Neural progenitor cell (in vitro differentiated cells): ENCODE results near the gene CHI3L2. TPM values are rescaled to one million over a fixed set of nuclear protein-coding genes. Genes with fewer than 3 reads are reported as not detected.

Experiments used
- DNase-seq: peaks from one replicate; pipeline ENCODE4 v3.0.0-alpha.2; 2016; ENCODE audit warnings: low spot score
- H2AFZ ChIP-seq: fragments of 200-600 bp; sonication (generic); replicated peaks from 2 replicates; pipeline ENCODE4 v1.6.1; 2016; ENCODE audit warnings: antibody characterized with exemption
- H3F3A ChIP-seq: fragments of 200-600 bp; sonication (generic); 2 replicates; pipeline ENCODE4 v1.6.1; 2016; ENCODE audit warnings: antibody characterized with exemption, low read depth
- H3K27ac ChIP-seq: fragments of 200-600 bp; sonication (generic); 2 replicates; pipeline ENCODE4 v1.5.1; 2016; ENCODE audit warnings: mild to moderate bottlenecking
- H3K27me3 ChIP-seq: fragments of 200-600 bp; sonication (generic); 2 replicates; pipeline ENCODE4 v1.6.1; 2016; ENCODE audit warnings: mild to moderate bottlenecking, moderate library complexity
- H3K36me3 ChIP-seq: fragments of 200-600 bp; sonication (generic); 2 replicates; pipeline ENCODE4 v1.5.1; 2016
- H3K4me1 ChIP-seq: fragments of 200-600 bp; sonication (generic); 2 replicates; pipeline ENCODE4 v1.6.1; 2016; ENCODE audit warnings: mixed run types
- H3K4me2 ChIP-seq: fragments of 200-600 bp; sonication (generic); 2 replicates; pipeline ENCODE4 v1.6.1; 2016
- H3K4me3 ChIP-seq: fragments of 200-600 bp; sonication (generic); 2 replicates; pipeline ENCODE4 v1.5.1; 2016
- H3K79me2 ChIP-seq: fragments of 200-600 bp; sonication (generic); 2 replicates; pipeline ENCODE4 v1.6.1; 2016; ENCODE audit warnings: low read depth
- H3K9ac ChIP-seq: fragments of 200-600 bp; sonication (generic); 2 replicates; pipeline ENCODE4 v1.6.1; 2016
- H3K9me3 ChIP-seq: fragments of 200-600 bp; sonication (generic); 2 replicates; pipeline ENCODE4 v1.5.1; 2016; ENCODE audit warnings: low read depth
- H4K20me1 ChIP-seq: fragments of 200-600 bp; sonication (generic); 2 replicates; pipeline ENCODE4 v1.6.1; 2016; ENCODE audit warnings: low read depth
- H3K27ac Mint-ChIP-seq: 3 replicates; pipeline ENCODE4 v1.8.0; 2021; ENCODE audit warnings: mixed read lengths
- H3K27me3 Mint-ChIP-seq: 2 replicates; pipeline ENCODE4 v1.8.0; 2022; ENCODE audit warnings: low read depth, mild to moderate bottlenecking, inconsistent platforms, moderate library complexity, mixed read lengths; ENCODE audit not compliant: insufficient read depth
- H3K36me3 Mint-ChIP-seq: 3 replicates; pipeline ENCODE4 v1.8.0; 2021; ENCODE audit warnings: mixed read lengths
- H3K4me1 Mint-ChIP-seq: 3 replicates; pipeline ENCODE4 v1.8.0; 2021; ENCODE audit warnings: mixed read lengths
- H3K4me3 Mint-ChIP-seq: 3 replicates; pipeline ENCODE4 v1.8.0; 2021; ENCODE audit warnings: mild to moderate bottlenecking, moderate library complexity, mixed read lengths
- H3K9me3 Mint-ChIP-seq: 3 replicates; pipeline ENCODE4 v1.8.0; 2020; ENCODE audit warnings: mixed read lengths
- EZH2 ChIP-seq: fragments of 200-600 bp; sonication (generic); IDR thresholded peaks from 2 replicates; pipeline ENCODE4 v1.6.1; 2017; ENCODE audit warnings: antibody characterized with exemption, mild to moderate bottlenecking, moderate library complexity
- EZH2phosphoT487 ChIP-seq: fragments of 200-600 bp; sonication (generic); IDR thresholded peaks from 2 replicates; pipeline ENCODE4 v1.6.1; 2017; ENCODE audit warnings: antibody characterized with exemption
- total RNA-seq: library from RNA; depleted of rRNA; stranded (reverse); fragments of >200 nt; gene quantifications from 2 replicates; pipeline ENCODE4 v1.2.3, GENCODE V29; 2015; ENCODE audit warnings: low replicate concordance
- TF ChIP-seq, protein P1 (sequence below): fragments of 200-600 bp; sonication (generic); IDR thresholded peaks from 2 replicates; pipeline ENCODE4 v1.5.1; 2017; ENCODE audit warnings: antibody characterized with exemption, mild to moderate bottlenecking

The CHI3L2 gene
- total RNA-seq, 1 donor from 2014 or later, result not detected

DNA sequence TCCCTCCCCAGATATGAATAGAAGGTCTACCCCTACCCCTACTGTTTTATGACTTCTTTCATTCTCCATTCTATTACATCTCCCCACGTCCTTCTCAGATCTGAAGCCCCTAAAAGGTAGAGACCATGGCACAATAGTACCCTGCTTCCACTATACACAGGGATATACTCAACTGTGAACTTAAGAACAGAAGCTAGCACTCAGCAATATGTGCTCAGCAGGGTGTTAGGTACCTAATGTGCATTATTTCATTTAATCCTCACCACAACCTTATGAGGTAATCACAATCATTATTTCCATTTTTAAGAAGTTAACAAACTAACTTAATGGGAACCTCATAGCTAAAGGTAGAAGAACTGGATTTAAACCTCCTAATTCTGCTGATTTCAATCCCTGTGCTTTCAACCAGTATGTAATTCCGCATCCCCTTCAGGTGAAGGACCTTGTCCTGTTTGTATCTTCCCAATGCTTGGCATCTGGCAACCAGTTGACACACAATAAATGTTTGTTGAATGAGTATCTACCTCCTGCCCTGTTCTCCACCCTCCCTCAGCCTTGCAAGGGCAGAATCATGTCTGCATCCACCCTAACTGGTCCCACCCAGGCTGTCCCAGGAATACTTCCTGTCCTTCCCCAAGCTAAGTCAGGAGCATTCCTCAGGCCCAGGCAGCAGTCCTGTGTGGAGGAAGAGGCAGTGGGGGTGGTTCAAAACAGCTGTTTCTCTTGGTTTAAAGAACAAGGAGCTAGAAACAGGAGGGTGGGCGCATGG lies 33.6 kb upstream of the CHI3L2 start:
- no peak overlapping the region for H3K27ac Mint-ChIP-seq
- Histone ChIP-seq H3K4me2 (no peak overlapping the region), H3K27me3 (no peaks in the 10 kb centered on the region), H4K20me1 (no peaks in the 10 kb centered on the region), H3K4me3 (no peak overlapping the region), H3K9ac (no peak overlapping the region), H3K9me3 (no peaks in the 10 kb centered on the region), H3F3A (no peaks in the 10 kb centered on the region), H3K36me3 (no peaks in the 10 kb centered on the region), H3K4me1 (no peaks in the 10 kb centered on the region), H3K27ac (no peak overlapping the region), H3K79me2 (no peaks in the 10 kb centered on the region), H2AFZ (no peak overlapping the region)
- H3K27me3 Mint-ChIP-seq, result peaks cover 7% of the 10 kb centered on the region
- no peak for DNase-seq
- TF ChIP-seq EZH2phosphoT487 (no peak), EZH2 (no peak)
- TF ChIP-seq, protein P1, sequence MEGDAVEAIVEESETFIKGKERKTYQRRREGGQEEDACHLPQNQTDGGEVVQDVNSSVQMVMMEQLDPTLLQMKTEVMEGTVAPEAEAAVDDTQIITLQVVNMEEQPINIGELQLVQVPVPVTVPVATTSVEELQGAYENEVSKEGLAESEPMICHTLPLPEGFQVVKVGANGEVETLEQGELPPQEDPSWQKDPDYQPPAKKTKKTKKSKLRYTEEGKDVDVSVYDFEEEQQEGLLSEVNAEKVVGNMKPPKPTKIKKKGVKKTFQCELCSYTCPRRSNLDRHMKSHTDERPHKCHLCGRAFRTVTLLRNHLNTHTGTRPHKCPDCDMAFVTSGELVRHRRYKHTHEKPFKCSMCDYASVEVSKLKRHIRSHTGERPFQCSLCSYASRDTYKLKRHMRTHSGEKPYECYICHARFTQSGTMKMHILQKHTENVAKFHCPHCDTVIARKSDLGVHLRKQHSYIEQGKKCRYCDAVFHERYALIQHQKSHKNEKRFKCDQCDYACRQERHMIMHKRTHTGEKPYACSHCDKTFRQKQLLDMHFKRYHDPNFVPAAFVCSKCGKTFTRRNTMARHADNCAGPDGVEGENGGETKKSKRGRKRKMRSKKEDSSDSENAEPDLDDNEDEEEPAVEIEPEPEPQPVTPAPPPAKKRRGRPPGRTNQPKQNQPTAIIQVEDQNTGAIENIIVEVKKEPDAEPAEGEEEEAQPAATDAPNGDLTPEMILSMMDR, result no peak
- no peaks in the 10 kb centered on the region for H3K9me3 Mint-ChIP-seq
- H3K36me3 Mint-ChIP-seq, result no peaks in the 10 kb centered on the region
- H3K4me3 Mint-ChIP-seq, result no peak overlapping the region
- H3K4me1 Mint-ChIP-seq, result peaks cover 2% of the 10 kb centered on the region

DNA sequence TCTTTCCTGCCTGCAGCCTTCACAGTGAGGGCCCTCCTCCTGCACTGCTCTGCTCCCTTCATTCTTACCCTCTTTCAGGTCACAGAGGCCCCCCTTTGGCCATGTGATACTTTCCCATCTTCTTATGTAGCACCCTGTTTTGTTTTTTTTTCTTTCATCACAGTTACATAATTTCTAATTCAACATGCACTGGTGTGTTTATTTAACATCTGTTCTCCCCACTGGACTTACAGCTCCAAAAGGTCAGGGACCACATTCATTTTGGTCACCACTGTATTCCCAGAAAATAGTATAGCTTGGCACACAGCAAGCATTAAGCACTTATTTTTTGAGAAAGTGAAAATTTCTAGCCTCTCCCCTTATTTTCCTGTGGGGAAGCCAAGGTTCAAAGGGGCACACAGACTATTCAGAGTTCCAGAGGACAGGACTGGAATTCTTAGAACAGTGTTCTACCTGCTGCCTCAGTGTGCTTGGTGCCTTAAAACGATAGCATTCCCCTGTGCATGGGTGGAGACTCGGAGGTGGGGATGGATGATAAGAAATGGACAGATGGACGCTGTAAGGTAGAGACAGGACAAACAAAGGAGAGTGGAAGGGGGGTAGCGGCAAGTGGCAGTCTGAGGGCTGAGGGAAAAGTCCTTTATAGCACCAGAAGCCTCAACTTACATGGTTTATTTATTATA lies 32.4 kb upstream of the CHI3L2 start:
- Histone ChIP-seq H3K27ac (no peak overlapping the region), H3K9me3 (no peaks in the 10 kb centered on the region), H3K36me3 (no peaks in the 10 kb centered on the region), H3K9ac (no peak overlapping the region), H3K4me2 (no peak overlapping the region), H3K4me1 (no peaks in the 10 kb centered on the region), H3F3A (no peaks in the 10 kb centered on the region), H4K20me1 (no peaks in the 10 kb centered on the region), H3K4me3 (no peak overlapping the region), H3K27me3 (no peaks in the 10 kb centered on the region), H3K79me2 (no peaks in the 10 kb centered on the region), H2AFZ (no peak overlapping the region)
- no peaks in the 10 kb centered on the region for H3K36me3 Mint-ChIP-seq
- no peak for TF ChIP-seq EZH2
- TF ChIP-seq, protein P1, result no peak
- TF ChIP-seq EZH2phosphoT487, result no peak
- no peak for DNase-seq
- peaks cover 2% of the 10 kb centered on the region for H3K4me1 Mint-ChIP-seq
- H3K27me3 Mint-ChIP-seq, result peaks cover 9% of the 10 kb centered on the region
- H3K27ac Mint-ChIP-seq, result no peak overlapping the region
- no peak overlapping the region for H3K4me3 Mint-ChIP-seq
- no peaks in the 10 kb centered on the region for H3K9me3 Mint-ChIP-seq

DNA sequence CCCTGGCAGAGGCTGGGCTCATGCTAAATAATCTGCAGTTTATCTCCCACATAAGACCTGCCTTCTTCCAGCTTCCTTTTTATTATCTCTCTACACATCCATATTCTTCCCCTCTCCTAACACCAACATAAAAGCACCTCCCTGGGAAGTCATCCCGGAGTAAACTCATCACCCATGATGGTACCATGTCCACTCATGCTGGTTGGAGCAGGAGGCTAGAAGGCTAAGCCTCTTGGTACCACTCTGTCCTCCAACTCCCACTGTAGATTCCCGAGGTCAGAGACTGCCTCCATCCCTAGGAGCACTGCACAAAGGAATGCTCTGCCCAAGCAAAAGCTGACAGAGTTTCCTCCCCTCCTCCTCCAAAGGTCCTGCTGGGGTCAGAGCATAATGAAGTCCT lies 31.3 kb upstream of the CHI3L2 start:
- H3K79me2 ChIP-seq, result no peaks in the 10 kb centered on the region
- no peak overlapping the region for H2AFZ ChIP-seq
- no peaks in the 10 kb centered on the region for H4K20me1 ChIP-seq
- DNase-seq, result no peak
- H3K27me3 Mint-ChIP-seq, result peaks cover 4% of the 10 kb centered on the region
- no peaks in the 10 kb centered on the region for H3F3A ChIP-seq
- H3K4me2 ChIP-seq, result no peak overlapping the region
- H3K9me3 Mint-ChIP-seq, result no peaks in the 10 kb centered on the region
- H3K27ac Mint-ChIP-seq, result no peak overlapping the region
- H3K27me3 ChIP-seq, result no peaks in the 10 kb centered on the region
- no peaks in the 10 kb centered on the region for H3K9me3 ChIP-seq
- H3K4me3 Mint-ChIP-seq, result no peak overlapping the region
- H3K36me3 ChIP-seq, result no peaks in the 10 kb centered on the region
- H3K9ac ChIP-seq, result no peak overlapping the region
- TF ChIP-seq EZH2phosphoT487, result no peak
- TF ChIP-seq, protein P1, result no peak
- no peak for TF ChIP-seq EZH2
- H3K27ac ChIP-seq, result no peak overlapping the region
- H3K36me3 Mint-ChIP-seq, result no peaks in the 10 kb centered on the region
- no peak overlapping the region for H3K4me3 ChIP-seq
- H3K4me1 Mint-ChIP-seq, result peaks cover 2% of the 10 kb centered on the region
- H3K4me1 ChIP-seq, result no peaks in the 10 kb centered on the region
